AG09309 (cell line): ENCODE results near the gene COL23A1.
"Not testable (repeated sequence)": the region's sequence is repeated elsewhere in the genome, so short reads cannot be mapped to it uniquely, and the experiment has no call there.

Experiments
- DNase-seq: peaks from one replicate; pipeline ENCODE4 v3.0.0-alpha.2; 2010; ENCODE audit warnings: low read depth
- H3K4me3 ChIP-seq: 2 replicates; pipeline ENCODE4 v1.5.1; 2011; ENCODE audit warnings: mild to moderate bottlenecking, low read depth, low read length, moderate library complexity; ENCODE audit not compliant: control insufficient read depth
- CTCF ChIP-seq: IDR thresholded peaks from 2 replicates; pipeline ENCODE4 v1.5.1; 2011; ENCODE audit warnings: mild to moderate bottlenecking, low read depth, low read length, inconsistent platforms; ENCODE audit not compliant: insufficient read depth, control insufficient read depth; ENCODE audit errors: missing control alignments

COL23A1 gene

GRCh38 chr5:178589180-178590140, 733 bp downstream of the COL23A1 start:
- no peak overlapping the region for H3K4me3 ChIP-seq
- DNase-seq = no peak
- TF ChIP-seq CTCF = no peak

- TF ChIP-seq CTCF = no peak
- no peak overlapping the region for H3K4me3 ChIP-seq
- DNase-seq = no peak
These were observed 1.4 kb downstream of the COL23A1 start for GRCh38 chr5:178588769-178589168.

- no peak for DNase-seq
- no peak overlapping the region for H3K4me3 ChIP-seq
- TF ChIP-seq CTCF = no peak
These were observed 2.2 kb downstream of the COL23A1 start for GRCh38 chr5:178587763-178588611.

- no peak for TF ChIP-seq CTCF
- no peak for DNase-seq
- no peak overlapping the region for H3K4me3 ChIP-seq
These were observed 3.8 kb downstream of the COL23A1 start for GRCh38 chr5:178586396-178586795.

GRCh38 chr5:178585421-178585820, 4.8 kb downstream of the COL23A1 start:
- not testable (repeated sequence) for H3K4me3 ChIP-seq, DNase-seq

- no peak overlapping the region for H3K4me3 ChIP-seq
- TF ChIP-seq CTCF = no peak
- DNase-seq = no peak
These were observed 6.9 kb downstream of the COL23A1 start for GRCh38 chr5:178583279-178583678.

- DNase-seq = no peak
- no peak for TF ChIP-seq CTCF
- no peak overlapping the region for H3K4me3 ChIP-seq
These were observed 7.9 kb downstream of the COL23A1 start for GRCh38 chr5:178582291-178582690.
